Measurements from ENCODE around the gene LYSMD2. TPM values are rescaled to one million over a fixed set of nuclear protein-coding genes. Genes with fewer than 3 reads are reported as not detected.

LYSMD2 gene
- polyA plus RNA-seq, 2 of the 4 experiments (the other 2 are of a cell fraction), result 18.3 to 29.2 TPM

GRCh38 chr15:51770902-51771301 is 33.4 kb upstream of the LYSMD2 start (continued):
- TF ChIP-seq, protein P1, sequence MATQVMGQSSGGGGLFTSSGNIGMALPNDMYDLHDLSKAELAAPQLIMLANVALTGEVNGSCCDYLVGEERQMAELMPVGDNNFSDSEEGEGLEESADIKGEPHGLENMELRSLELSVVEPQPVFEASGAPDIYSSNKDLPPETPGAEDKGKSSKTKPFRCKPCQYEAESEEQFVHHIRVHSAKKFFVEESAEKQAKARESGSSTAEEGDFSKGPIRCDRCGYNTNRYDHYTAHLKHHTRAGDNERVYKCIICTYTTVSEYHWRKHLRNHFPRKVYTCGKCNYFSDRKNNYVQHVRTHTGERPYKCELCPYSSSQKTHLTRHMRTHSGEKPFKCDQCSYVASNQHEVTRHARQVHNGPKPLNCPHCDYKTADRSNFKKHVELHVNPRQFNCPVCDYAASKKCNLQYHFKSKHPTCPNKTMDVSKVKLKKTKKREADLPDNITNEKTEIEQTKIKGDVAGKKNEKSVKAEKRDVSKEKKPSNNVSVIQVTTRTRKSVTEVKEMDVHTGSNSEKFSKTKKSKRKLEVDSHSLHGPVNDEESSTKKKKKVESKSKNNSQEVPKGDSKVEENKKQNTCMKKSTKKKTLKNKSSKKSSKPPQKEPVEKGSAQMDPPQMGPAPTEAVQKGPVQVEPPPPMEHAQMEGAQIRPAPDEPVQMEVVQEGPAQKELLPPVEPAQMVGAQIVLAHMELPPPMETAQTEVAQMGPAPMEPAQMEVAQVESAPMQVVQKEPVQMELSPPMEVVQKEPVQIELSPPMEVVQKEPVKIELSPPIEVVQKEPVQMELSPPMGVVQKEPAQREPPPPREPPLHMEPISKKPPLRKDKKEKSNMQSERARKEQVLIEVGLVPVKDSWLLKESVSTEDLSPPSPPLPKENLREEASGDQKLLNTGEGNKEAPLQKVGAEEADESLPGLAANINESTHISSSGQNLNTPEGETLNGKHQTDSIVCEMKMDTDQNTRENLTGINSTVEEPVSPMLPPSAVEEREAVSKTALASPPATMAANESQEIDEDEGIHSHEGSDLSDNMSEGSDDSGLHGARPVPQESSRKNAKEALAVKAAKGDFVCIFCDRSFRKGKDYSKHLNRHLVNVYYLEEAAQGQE (IDR thresholded peaks at IDR 0.05), result no peak
- TF ChIP-seq GATA3 (IDR thresholded peaks at IDR 0.05; ENCODE audit: borderline replicate concordance) (no peak), SMC3 (IDR thresholded peaks at IDR 0.05) (no peak), POLR2AphosphoS2 (conservative IDR thresholded peaks at IDR 0.05; ENCODE audit: low read length) (no peak)

- CTCF ChIA-PET, result interaction anchor here (0.9 to 22.4 kb wide), 5 partner anchors 8 to 123 kb away, joined by 3 to 597 read pairs (median 4); no protein-coding TSS in a partner anchor
- FAIRE-seq (no peak), ATAC-seq (no peak; a peak in 1 of 6 replicates), DNase-seq (ENCODE audit: low read depth in 1 of 2, low spot score in 1 of 2) (no peak)
- POLR2A ChIA-PET, result no interaction called here
- H3K4me2 ChIP-seq, result no peak overlapping the region
- WGBS (ENCODE audit: missing lambda C conversion rate), result 55% methylated on average over 9 of the region's 9 CpGs
- H3K4me1 ChIP-seq, result no peaks in the 10 kb centered on the region
- no peak overlapping the region for H3K4me3 ChIP-seq
- H3K27ac ChIP-seq, result no peak overlapping the region
- TF ChIP-seq CHD2 (IDR thresholded peaks at IDR 0.05; ENCODE audit: low read length, partially characterized antibody) (no peak), SREBF2 (IDR thresholded peaks at IDR 0.05) (no peak), HEYL (CRISPR knock-in tag; IDR thresholded peaks at IDR 0.05) (no peak), FOXS1 (CRISPR knock-in tag; IDR thresholded peaks at IDR 0.05) (no peak), CBX2 (IDR thresholded peaks at IDR 0.05; ENCODE audit: borderline replicate concordance, low read depth) (no peak), MAZ (IDR thresholded peaks at IDR 0.05; ENCODE audit: borderline replicate concordance, low read depth, low read length) (no peak), JUN (IDR thresholded peaks at IDR 0.05) (no peak), PBX3 (IDR thresholded peaks at IDR 0.05) (no peak), FOSL2 (IDR thresholded peaks at IDR 0.05) (no peak), FOSL2 (CRISPR knock-in tag; IDR thresholded peaks at IDR 0.05) (no peak), ZSCAN20 (CRISPR knock-in tag; IDR thresholded peaks at IDR 0.05) (no peak)
- no peaks in the 10 kb centered on the region for H3K9me3 ChIP-seq
These were observed 30.6 kb upstream of the LYSMD2 start for GRCh38 chr15:51768018-51768417.

DNA sequence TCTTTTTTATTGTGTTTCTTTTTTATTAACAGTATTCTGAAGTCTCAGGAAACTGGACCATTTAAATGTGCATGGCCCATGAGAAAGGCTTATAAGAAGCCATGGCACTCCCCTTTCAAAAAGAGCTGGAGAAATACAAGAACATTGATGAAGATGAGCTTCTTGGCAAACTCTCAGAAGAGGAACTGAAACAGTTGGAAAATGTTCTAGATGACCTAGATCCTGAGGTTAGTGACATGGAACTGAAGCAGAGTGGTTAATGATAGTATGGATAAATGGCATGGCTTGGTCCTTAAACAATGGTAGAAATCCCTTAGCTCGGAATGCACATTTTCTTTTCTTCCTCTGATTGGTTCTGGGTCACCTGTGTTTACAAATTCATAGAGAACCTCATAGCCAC is 28.9 kb upstream of the LYSMD2 start:
- ATAC-seq (no peak), FAIRE-seq (no peak), DNase-seq (ENCODE audit: low read depth in 1 of 2, low spot score in 1 of 2) (no peak)
- H3K4me3 ChIP-seq, result no peak overlapping the region
- CTCF ChIA-PET, result interaction anchor here (1.4 to 22.4 kb wide), 3 partner anchors 9 to 122 kb away, joined by 4 to 597 read pairs (median 83); no protein-coding TSS in a partner anchor
- POLR2A ChIA-PET, result interaction anchor here (1.0 kb wide), 1 partner anchor 29 kb away, joined by 3 read pairs; the partner anchor contains the start of gene LYSMD2
- WGBS (ENCODE audit: missing lambda C conversion rate), result 84% methylated on average over 1 of the region's 1 CpG
- H3K9me3 ChIP-seq, result no peaks in the 10 kb centered on the region
- H3K4me1 ChIP-seq, result no peaks in the 10 kb centered on the region
- no peak overlapping the region for H3K27ac ChIP-seq
- no peak overlapping the region for H3K4me2 ChIP-seq
- no peak for TF ChIP-seq BCL3 (IDR thresholded peaks at IDR 0.05)
- TF ChIP-seq CEBPB (IDR thresholded peaks at IDR 0.05), result no peak
- TF ChIP-seq, protein P2, sequence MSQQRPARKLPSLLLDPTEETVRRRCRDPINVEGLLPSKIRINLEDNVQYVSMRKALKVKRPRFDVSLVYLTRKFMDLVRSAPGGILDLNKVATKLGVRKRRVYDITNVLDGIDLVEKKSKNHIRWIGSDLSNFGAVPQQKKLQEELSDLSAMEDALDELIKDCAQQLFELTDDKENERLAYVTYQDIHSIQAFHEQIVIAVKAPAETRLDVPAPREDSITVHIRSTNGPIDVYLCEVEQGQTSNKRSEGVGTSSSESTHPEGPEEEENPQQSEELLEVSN (IDR thresholded peaks at IDR 0.05; ENCODE audit: borderline replicate concordance, low read depth), result no peak
- TF ChIP-seq CTCF (IDR thresholded peaks at IDR 0.05), result no peak
